ENCODE measurements around the gene FOXP3. TPM values are rescaled to one million over a fixed set of nuclear protein-coding genes. Genes with fewer than 3 reads are reported as not detected.

Gene FOXP3
- polyA plus RNA-seq, 1 of the 3 experiments (the other 2 are of a cell fraction): 0.12 TPM

- peaks cover 23% of the 10 kb centered on the region for H3K27me3 ChIP-seq (ENCODE audit: insufficient read depth)
- H2AFZ ChIP-seq (ENCODE audit: low read depth): no peak overlapping the region
- H3K4me2 ChIP-seq: no peak overlapping the region
- H3K9me3 ChIP-seq: no peaks in the 10 kb centered on the region
- H3K4me3 ChIP-seq (ENCODE audit: low read depth in 2 of 2, low read length in 1 of 2): no peak overlapping the region
- WGBS (ENCODE audit: low lambda C conversion rate): 26% methylated on average over 5 of the region's 8 CpGs
- H3F3A ChIP-seq (replicated peaks; ENCODE audit: insufficient read depth): no peaks in the 10 kb centered on the region
- H4K20me1 ChIP-seq (ENCODE audit: insufficient read depth): no peaks in the 10 kb centered on the region
- no peak overlapping the region for H3K9ac ChIP-seq
- TF ChIP-seq GABPA (IDR thresholded peaks at IDR 0.05; ENCODE audit: low read depth) (no peak), JUND (IDR thresholded peaks at IDR 0.05) (no peak), TEAD4 (IDR thresholded peaks at IDR 0.05; ENCODE audit: borderline replicate concordance, insufficient read depth) (no peak), GATA2 (CRISPR knock-in tag; IDR thresholded peaks at IDR 0.05) (no peak)
- ChIA-PET POLR2A (no interaction called here), CTCF (interaction anchor here (1.2 kb wide), 1 partner anchor 14 kb away, joined by 3 read pairs; no protein-coding TSS in a partner anchor)
- H3K79me2 ChIP-seq (ENCODE audit: insufficient read depth): no peaks in the 10 kb centered on the region
- no peaks in the 10 kb centered on the region for H3K9me2 ChIP-seq
- no peaks in the 10 kb centered on the region for H3K36me3 ChIP-seq (replicated peaks in 1 of 2; ENCODE audit: control insufficient read depth in 1 of 2, insufficient read depth in 2 of 2, low read length in 1 of 2)
- DNase-seq: no peak
- no peaks in the 10 kb centered on the region for H3K4me1 ChIP-seq (ENCODE audit: control insufficient read depth in 1 of 2, insufficient read depth in 2 of 2, low read depth in 1 of 2, low read length in 1 of 2)
- no peak overlapping the region for H3K27ac ChIP-seq (ENCODE audit: low read depth in 2 of 2, low read length in 1 of 2)
These were observed 58.0 kb downstream of the FOXP3 start for GRCh38 chrX:49206543-49206942.

GRCh38 chrX:49205443-49205842, 59.1 kb downstream of the FOXP3 start:
- H3K4me3 ChIP-seq (ENCODE audit: low read depth in 2 of 2, low read length in 1 of 2): no peak overlapping the region
- no peaks in the 10 kb centered on the region for H3K9me3 ChIP-seq
- H3K4me1 ChIP-seq (ENCODE audit: control insufficient read depth in 1 of 2, insufficient read depth in 2 of 2, low read depth in 1 of 2, low read length in 1 of 2): no peaks in the 10 kb centered on the region; a peak in 1 of 4 replicates
- H3K4me2 ChIP-seq: no peak overlapping the region
- H4K20me1 ChIP-seq (ENCODE audit: insufficient read depth): no peaks in the 10 kb centered on the region
- no peaks in the 10 kb centered on the region for H3K79me2 ChIP-seq (ENCODE audit: insufficient read depth)
- H3K9me2 ChIP-seq: no peaks in the 10 kb centered on the region
- 46% methylated on average over 13 of the region's 13 CpGs for WGBS (ENCODE audit: low lambda C conversion rate)
- H3F3A ChIP-seq (replicated peaks; ENCODE audit: insufficient read depth): no peaks in the 10 kb centered on the region
- TF ChIP-seq CHD2 (IDR thresholded peaks at IDR 0.05; ENCODE audit: low read length, partially characterized antibody): no peak
- TF ChIP-seq USF1 (IDR thresholded peaks at IDR 0.05; ENCODE audit: borderline replicate concordance, low read depth): no peak
- no peak for TF ChIP-seq EP300 (IDR thresholded peaks at IDR 0.05; ENCODE audit: borderline replicate concordance in 1 of 2, low read depth in 1 of 2, low read length in 1 of 2)
- TF ChIP-seq NFIC (IDR thresholded peaks at IDR 0.05; ENCODE audit: borderline replicate concordance): no peak
- no peak for TF ChIP-seq TEAD4 (IDR thresholded peaks at IDR 0.05; ENCODE audit: borderline replicate concordance, insufficient read depth)
- no peak for TF ChIP-seq USF2 (IDR thresholded peaks at IDR 0.05; ENCODE audit: borderline replicate concordance, low read depth, low read length)
- TF ChIP-seq CTCF (IDR thresholded peaks at IDR 0.05): no peak
- no peak for TF ChIP-seq RAD21 (IDR thresholded peaks at IDR 0.05; ENCODE audit: low read length)
- TF ChIP-seq MEF2A (IDR thresholded peaks at IDR 0.05; ENCODE audit: borderline replicate concordance, low read depth): no peak
- TF ChIP-seq GABPA (IDR thresholded peaks at IDR 0.05; ENCODE audit: low read depth): no peak
- CTCF ChIA-PET: no interaction called here
- H3K27me3 ChIP-seq (ENCODE audit: insufficient read depth): peaks cover 23% of the 10 kb centered on the region
- no peak overlapping the region for H3K27ac ChIP-seq (ENCODE audit: low read depth in 2 of 2, low read length in 1 of 2)
- DNase-seq: no peak
- no peaks in the 10 kb centered on the region for H3K36me3 ChIP-seq (replicated peaks in 1 of 2; ENCODE audit: control insufficient read depth in 1 of 2, insufficient read depth in 2 of 2, low read length in 1 of 2)
- no peak overlapping the region for H2AFZ ChIP-seq (ENCODE audit: low read depth)
- POLR2A ChIA-PET: no interaction called here
- H3K9ac ChIP-seq: no peak overlapping the region

Data from SK-N-SH (cell line).